HEK293 (cell line): ENCODE results near the gene CAPN13.

Experiments
- CTCF ChIA-PET: fragments of 350-600 bp; formaldehyde crosslinking; extraction: SDS; loops from one replicate; lab custom pipeline; 2021; ENCODE audit warnings: antibody characterized with exemption; lab: Yijun Ruan, JAX
- POLR2A ChIA-PET: fragments of 300-600 bp; formaldehyde crosslinking; extraction: SDS; loops from one replicate; lab custom pipeline; 2020; ENCODE audit warnings: antibody characterized with exemption, inconsistent platforms; lab: Yijun Ruan, JAX
- H3K27ac ChIP-seq: fragments of 200-500 bp; sonication (Bioruptor generic); 2 replicates; pipeline ENCODE4 v1.5.1; 2014; ENCODE audit warnings: low read depth, low read length, control low read depth, inconsistent platforms; ENCODE audit errors: extremely low read depth
- H3K36me3 ChIP-seq, 2 experiments: fragments of 200-500 bp in 1 of 2; sonication (Bioruptor generic) in 1 of 2; 1 replicate in 1 of 2; 2 replicates in 1 of 2; pipeline ENCODE4 v1.5.1; 2014 to 2017; ENCODE audit warnings: inconsistent platforms in 2 of 2, low read length in 2 of 2; ENCODE audit not compliant: control insufficient read depth in 2 of 2, insufficient read depth in 1 of 2
- H3K4me1 ChIP-seq: fragments of 200-500 bp; sonication (Bioruptor generic); 2 replicates; pipeline ENCODE4 v1.5.1; 2014; ENCODE audit warnings: mild to moderate bottlenecking, low read length, inconsistent platforms; ENCODE audit not compliant: control insufficient read depth, insufficient read depth
- H3K4me3 ChIP-seq: 2 replicates; pipeline ENCODE4 v1.5.1; 2011; ENCODE audit warnings: low read depth, mild to moderate bottlenecking, control low read depth, low read length, moderate library complexity
- H3K9me3 ChIP-seq: fragments of 200-500 bp; sonication (Bioruptor generic); 2 replicates; pipeline ENCODE4 v1.5.1; 2014; ENCODE audit warnings: low read depth, low read length, inconsistent platforms; ENCODE audit not compliant: control insufficient read depth, insufficient read depth
- IKZF3 ChIP-seq: fragments of 450-650 bp; IDR thresholded peaks from 2 replicates; pipeline ENCODE4 v1.5.0; 2018; ENCODE audit warnings: missing biosample characterization, mild to moderate bottlenecking, missing genetic modification characterization, moderate library complexity
- OSR2 ChIP-seq: fragments of 450-650 bp; formaldehyde crosslinking; IDR thresholded peaks from 2 replicates; pipeline ENCODE4 v1.5.1; 2016; ENCODE audit warnings: missing biosample characterization, missing genetic modification characterization
- ZBTB17 ChIP-seq: fragments of 450-650 bp; formaldehyde crosslinking; IDR thresholded peaks from 2 replicates; pipeline ENCODE4 v1.5.1; 2016; ENCODE audit warnings: missing biosample characterization, missing genetic modification characterization
- ZEB2 ChIP-seq: fragments of 450-650 bp; formaldehyde crosslinking; IDR thresholded peaks from 2 replicates; pipeline ENCODE4 v1.5.1; 2016; ENCODE audit warnings: missing biosample characterization, missing genetic modification characterization
- ZNF174 ChIP-seq: fragments of 450-650 bp; formaldehyde crosslinking; IDR thresholded peaks from 2 replicates; pipeline ENCODE4 v1.5.0; 2017; ENCODE audit warnings: missing biosample characterization, mild to moderate bottlenecking, missing genetic modification characterization
- ZNF184 ChIP-seq: fragments of 450-650 bp; IDR thresholded peaks from 2 replicates; pipeline ENCODE4 v1.5.1; 2018; ENCODE audit warnings: missing biosample characterization, mild to moderate bottlenecking, missing genetic modification characterization
- ZNF24 ChIP-seq: fragments of 450-650 bp; formaldehyde crosslinking; IDR thresholded peaks from 2 replicates; pipeline ENCODE4 v1.5.1; 2016; ENCODE audit warnings: missing biosample characterization, missing genetic modification characterization
- ZNF335 ChIP-seq: fragments of 450-650 bp; formaldehyde crosslinking; conservative IDR thresholded peaks from 2 replicates; pipeline ENCODE4 v1.5.1; 2016; ENCODE audit warnings: missing biosample characterization, missing genetic modification characterization
- ZNF416 ChIP-seq: fragments of 450-650 bp; formaldehyde crosslinking; IDR thresholded peaks from 2 replicates; pipeline ENCODE4 v1.5.1; 2016; ENCODE audit warnings: missing biosample characterization, missing genetic modification characterization
- ZNF530 ChIP-seq: fragments of 450-650 bp; formaldehyde crosslinking; IDR thresholded peaks from 2 replicates; pipeline ENCODE4 v1.5.1; 2016; ENCODE audit warnings: low read depth, missing biosample characterization, missing genetic modification characterization
- ZNF571 ChIP-seq: fragments of 450-650 bp; formaldehyde crosslinking; IDR thresholded peaks from 2 replicates; pipeline ENCODE4 v1.5.0; 2017; ENCODE audit warnings: missing biosample characterization, missing genetic modification characterization
- ZNF596 ChIP-seq: fragments of 450-650 bp; IDR thresholded peaks from 2 replicates; pipeline ENCODE4 v1.5.0; 2018; ENCODE audit warnings: missing biosample characterization, mild to moderate bottlenecking, missing genetic modification characterization, moderate library complexity
- ZNF660 ChIP-seq: fragments of 450-650 bp; IDR thresholded peaks from 2 replicates; pipeline ENCODE4 v1.5.1; 2018; ENCODE audit warnings: missing biosample characterization, mild to moderate bottlenecking, missing genetic modification characterization
- ZNF701 ChIP-seq: fragments of 450-650 bp; formaldehyde crosslinking; IDR thresholded peaks from 2 replicates; pipeline ENCODE4 v1.5.1; 2016; ENCODE audit warnings: missing biosample characterization, missing genetic modification characterization
- ZNF76 ChIP-seq: fragments of 450-650 bp; formaldehyde crosslinking; IDR thresholded peaks from 2 replicates; pipeline ENCODE4; 2016; ENCODE audit warnings: low read depth, missing biosample characterization, missing genetic modification characterization, borderline replicate concordance
- ZNF768 ChIP-seq: fragments of 450-650 bp; formaldehyde crosslinking; IDR thresholded peaks from 2 replicates; pipeline ENCODE4 v1.5.1; 2018; ENCODE audit warnings: missing biosample characterization, mild to moderate bottlenecking, missing genetic modification characterization
- ZSCAN30 ChIP-seq: fragments of 450-650 bp; IDR thresholded peaks from 2 replicates; pipeline ENCODE4 v1.5.1; 2018; ENCODE audit warnings: missing biosample characterization, mild to moderate bottlenecking, missing genetic modification characterization, moderate library complexity
- TF ChIP-seq, protein P1 (sequence below): fragments of 450-650 bp; formaldehyde crosslinking; IDR thresholded peaks from 2 replicates; pipeline ENCODE4; 2016; ENCODE audit warnings: missing biosample characterization, missing genetic modification characterization
- TF ChIP-seq, protein P2 (sequence below): fragments of 450-650 bp; formaldehyde crosslinking; IDR thresholded peaks from 2 replicates; pipeline ENCODE4 v1.5.1; 2016; ENCODE audit warnings: missing biosample characterization, missing genetic modification characterization
- TF ChIP-seq, protein P3 (sequence below): fragments of 450-650 bp; formaldehyde crosslinking; IDR thresholded peaks from 2 replicates; pipeline ENCODE4 v1.5.1; 2016; ENCODE audit warnings: missing biosample characterization, missing genetic modification characterization, borderline replicate concordance
- TF ChIP-seq, protein P4 (sequence below): fragments of 450-650 bp; formaldehyde crosslinking; IDR thresholded peaks from 2 replicates; pipeline ENCODE4 v1.5.1; 2016; ENCODE audit warnings: missing biosample characterization, missing genetic modification characterization

Gene CAPN13

DNA sequence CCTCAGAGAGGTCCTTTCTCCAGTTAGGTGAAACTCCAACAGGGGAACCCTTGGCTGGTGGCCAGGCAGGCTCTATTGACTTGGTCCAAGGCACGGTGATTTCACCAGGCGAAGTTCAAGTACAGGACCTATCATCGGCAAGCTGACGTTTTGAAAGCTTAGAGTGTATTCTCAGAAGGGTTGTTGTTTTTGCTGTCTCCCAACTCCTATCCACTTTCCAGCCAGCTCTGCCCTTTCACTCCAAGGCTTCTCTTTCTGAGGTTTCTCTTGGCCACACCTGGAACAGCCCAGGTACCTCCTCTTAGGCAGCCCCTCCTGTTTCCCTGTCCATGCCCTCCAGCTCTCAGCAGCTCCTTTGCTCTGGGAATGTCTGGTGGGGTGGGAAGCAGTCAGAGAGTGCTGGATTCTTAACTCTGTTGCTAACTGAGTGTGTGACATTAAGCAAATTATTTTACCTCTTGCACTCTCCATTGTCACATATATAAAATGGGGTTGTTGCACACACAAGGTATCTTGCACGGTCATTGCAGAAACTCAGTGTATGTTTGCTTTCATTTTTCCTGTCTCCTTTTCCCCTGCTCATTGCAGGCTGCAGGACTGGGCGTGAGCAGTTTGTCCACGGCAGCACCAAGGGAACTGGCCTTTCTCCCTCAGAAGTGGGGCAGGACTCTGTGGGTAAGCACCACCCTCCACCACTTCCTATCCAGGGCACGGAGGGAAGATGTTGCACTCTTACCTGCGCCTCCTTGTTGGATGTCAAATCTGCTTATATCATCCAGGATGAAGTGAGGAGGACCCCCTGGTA, 30.2 kb downstream of the CAPN13 start:
- H3K4me3 ChIP-seq, result no peak overlapping the region
- H3K36me3 ChIP-seq, result no peaks in the 10 kb centered on the region
- TF ChIP-seq ZNF768 (tag by site-specific recombination) (no peak), OSR2 (tag by site-specific recombination) (no peak), IKZF3 (no peak), ZNF701 (tag by site-specific recombination) (no peak), ZBTB17 (tag by site-specific recombination) (no peak), ZNF416 (tag by site-specific recombination) (no peak), ZNF571 (tag by site-specific recombination) (no peak), ZNF530 (tag by site-specific recombination) (no peak), ZEB2 (no peak), ZNF24 (tag by site-specific recombination) (no peak)
- TF ChIP-seq, protein P1, sequence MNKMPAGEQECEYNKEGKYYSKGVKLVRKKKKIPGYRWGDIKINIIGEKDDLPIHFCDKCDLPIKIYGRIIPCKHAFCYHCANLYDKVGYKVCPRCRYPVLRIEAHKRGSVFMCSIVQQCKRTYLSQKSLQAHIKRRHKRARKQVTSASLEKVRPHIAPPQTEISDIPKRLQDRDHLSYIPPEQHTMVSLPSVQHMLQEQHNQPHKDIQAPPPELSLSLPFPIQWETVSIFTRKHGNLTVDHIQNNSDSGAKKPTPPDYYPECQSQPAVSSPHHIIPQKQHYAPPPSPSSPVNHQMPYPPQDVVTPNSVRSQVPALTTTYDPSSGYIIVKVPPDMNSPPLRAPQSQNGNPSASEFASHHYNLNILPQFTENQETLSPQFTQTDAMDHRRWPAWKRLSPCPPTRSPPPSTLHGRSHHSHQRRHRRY (tag by site-specific recombination), result no peak
- TF ChIP-seq, protein P2, sequence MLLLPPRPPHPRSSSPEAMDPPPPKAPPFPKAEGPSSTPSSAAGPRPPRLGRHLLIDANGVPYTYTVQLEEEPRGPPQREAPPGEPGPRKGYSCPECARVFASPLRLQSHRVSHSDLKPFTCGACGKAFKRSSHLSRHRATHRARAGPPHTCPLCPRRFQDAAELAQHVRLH (tag by site-specific recombination), result no peak
- no peaks in the 10 kb centered on the region for H3K9me3 ChIP-seq
- ChIA-PET CTCF (no interaction called here), POLR2A (no interaction called here)
- no peaks in the 10 kb centered on the region; the same call in 1 of the 2 replicates for H3K4me1 ChIP-seq
- H3K27ac ChIP-seq, result no peak overlapping the region

GRCh38 chr2:30775833-30776232, 31.4 kb downstream of the CAPN13 start:
- Histone ChIP-seq H3K4me3 (no peak overlapping the region), H3K9me3 (no peaks in the 10 kb centered on the region), H3K27ac (no peak overlapping the region), H3K4me1 (no peaks in the 10 kb centered on the region; the same call in 1 of the 2 replicates), H3K36me3 (no peaks in the 10 kb centered on the region)
- TF ChIP-seq ZNF184 (tag by site-specific recombination) (no peak), ZSCAN30 (tag by site-specific recombination) (no peak), ZNF660 (tag by site-specific recombination) (no peak), ZNF596 (tag by site-specific recombination) (no peak), ZNF174 (tag by site-specific recombination) (no peak), ZNF76 (tag by site-specific recombination) (no peak), ZNF335 (tag by site-specific recombination) (no peak)
- TF ChIP-seq, protein P1 (tag by site-specific recombination), result no peak
- TF ChIP-seq, protein P3, sequence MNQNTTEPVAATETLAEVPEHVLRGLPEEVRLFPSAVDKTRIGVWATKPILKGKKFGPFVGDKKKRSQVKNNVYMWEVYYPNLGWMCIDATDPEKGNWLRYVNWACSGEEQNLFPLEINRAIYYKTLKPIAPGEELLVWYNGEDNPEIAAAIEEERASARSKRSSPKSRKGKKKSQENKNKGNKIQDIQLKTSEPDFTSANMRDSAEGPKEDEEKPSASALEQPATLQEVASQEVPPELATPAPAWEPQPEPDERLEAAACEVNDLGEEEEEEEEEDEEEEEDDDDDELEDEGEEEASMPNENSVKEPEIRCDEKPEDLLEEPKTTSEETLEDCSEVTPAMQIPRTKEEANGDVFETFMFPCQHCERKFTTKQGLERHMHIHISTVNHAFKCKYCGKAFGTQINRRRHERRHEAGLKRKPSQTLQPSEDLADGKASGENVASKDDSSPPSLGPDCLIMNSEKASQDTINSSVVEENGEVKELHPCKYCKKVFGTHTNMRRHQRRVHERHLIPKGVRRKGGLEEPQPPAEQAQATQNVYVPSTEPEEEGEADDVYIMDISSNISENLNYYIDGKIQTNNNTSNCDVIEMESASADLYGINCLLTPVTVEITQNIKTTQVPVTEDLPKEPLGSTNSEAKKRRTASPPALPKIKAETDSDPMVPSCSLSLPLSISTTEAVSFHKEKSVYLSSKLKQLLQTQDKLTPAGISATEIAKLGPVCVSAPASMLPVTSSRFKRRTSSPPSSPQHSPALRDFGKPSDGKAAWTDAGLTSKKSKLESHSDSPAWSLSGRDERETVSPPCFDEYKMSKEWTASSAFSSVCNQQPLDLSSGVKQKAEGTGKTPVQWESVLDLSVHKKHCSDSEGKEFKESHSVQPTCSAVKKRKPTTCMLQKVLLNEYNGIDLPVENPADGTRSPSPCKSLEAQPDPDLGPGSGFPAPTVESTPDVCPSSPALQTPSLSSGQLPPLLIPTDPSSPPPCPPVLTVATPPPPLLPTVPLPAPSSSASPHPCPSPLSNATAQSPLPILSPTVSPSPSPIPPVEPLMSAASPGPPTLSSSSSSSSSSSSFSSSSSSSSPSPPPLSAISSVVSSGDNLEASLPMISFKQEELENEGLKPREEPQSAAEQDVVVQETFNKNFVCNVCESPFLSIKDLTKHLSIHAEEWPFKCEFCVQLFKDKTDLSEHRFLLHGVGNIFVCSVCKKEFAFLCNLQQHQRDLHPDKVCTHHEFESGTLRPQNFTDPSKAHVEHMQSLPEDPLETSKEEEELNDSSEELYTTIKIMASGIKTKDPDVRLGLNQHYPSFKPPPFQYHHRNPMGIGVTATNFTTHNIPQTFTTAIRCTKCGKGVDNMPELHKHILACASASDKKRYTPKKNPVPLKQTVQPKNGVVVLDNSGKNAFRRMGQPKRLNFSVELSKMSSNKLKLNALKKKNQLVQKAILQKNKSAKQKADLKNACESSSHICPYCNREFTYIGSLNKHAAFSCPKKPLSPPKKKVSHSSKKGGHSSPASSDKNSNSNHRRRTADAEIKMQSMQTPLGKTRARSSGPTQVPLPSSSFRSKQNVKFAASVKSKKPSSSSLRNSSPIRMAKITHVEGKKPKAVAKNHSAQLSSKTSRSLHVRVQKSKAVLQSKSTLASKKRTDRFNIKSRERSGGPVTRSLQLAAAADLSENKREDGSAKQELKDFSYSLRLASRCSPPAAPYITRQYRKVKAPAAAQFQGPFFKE (tag by site-specific recombination), result no peak
- TF ChIP-seq, protein P4, sequence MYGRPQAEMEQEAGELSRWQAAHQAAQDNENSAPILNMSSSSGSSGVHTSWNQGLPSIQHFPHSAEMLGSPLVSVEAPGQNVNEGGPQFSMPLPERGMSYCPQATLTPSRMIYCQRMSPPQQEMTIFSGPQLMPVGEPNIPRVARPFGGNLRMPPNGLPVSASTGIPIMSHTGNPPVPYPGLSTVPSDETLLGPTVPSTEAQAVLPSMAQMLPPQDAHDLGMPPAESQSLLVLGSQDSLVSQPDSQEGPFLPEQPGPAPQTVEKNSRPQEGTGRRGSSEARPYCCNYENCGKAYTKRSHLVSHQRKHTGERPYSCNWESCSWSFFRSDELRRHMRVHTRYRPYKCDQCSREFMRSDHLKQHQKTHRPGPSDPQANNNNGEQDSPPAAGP (tag by site-specific recombination), result no peak
- CTCF ChIA-PET, result no interaction called here
- POLR2A ChIA-PET, result no interaction called here
